Cerebellar nuclear complex (tissue), 1 donor: ENCODE results near the gene CD99.
"Not testable (repeated sequence)": the region's sequence is repeated elsewhere in the genome, so short reads cannot be mapped to it uniquely, and the experiment has no call there.

Experiments used
- DNase-seq, 2 experiments: peaks; one replicate each; lab custom pipeline; 2025; lab: John Stamatoyannopoulos, UW

The CD99 gene

GRCh38 chrX:2773166-2774055 lies 82.3 kb downstream of the CD99 start:
- not testable (repeated sequence) for DNase-seq

DNA sequence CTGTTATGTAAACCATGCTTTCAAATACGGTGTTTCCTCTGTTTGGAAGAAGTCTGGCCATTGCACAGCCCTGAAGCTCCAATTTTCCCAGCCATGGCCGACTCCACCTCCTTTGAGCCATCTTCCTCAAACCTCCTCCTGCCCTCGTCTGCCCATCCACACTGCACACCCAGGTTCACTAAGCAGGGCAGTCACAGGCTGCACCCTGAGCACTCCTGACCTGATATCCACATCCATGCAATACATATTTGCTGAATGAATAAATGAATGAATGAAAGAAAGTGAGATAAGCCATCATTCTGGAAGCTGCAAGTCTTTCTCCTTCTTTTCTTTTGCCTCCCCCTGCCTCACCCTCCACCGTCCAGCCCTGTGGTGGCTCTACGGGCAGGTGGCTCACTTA lies 83.0 kb downstream of the CD99 start:
- DNase-seq, result no peak

GRCh38 chrX:2774776-2775175 lies 83.7 kb downstream of the CD99 start:
- DNase-seq, result no peak

GRCh38 chrX:2780472-2781225 lies 89.6 kb downstream of the CD99 start:
- DNase-seq, result not testable (repeated sequence)

- DNase-seq, result no peak
Measured at GRCh38 chrX:2781226-2781571, 90.1 kb downstream of the CD99 start.

DNA sequence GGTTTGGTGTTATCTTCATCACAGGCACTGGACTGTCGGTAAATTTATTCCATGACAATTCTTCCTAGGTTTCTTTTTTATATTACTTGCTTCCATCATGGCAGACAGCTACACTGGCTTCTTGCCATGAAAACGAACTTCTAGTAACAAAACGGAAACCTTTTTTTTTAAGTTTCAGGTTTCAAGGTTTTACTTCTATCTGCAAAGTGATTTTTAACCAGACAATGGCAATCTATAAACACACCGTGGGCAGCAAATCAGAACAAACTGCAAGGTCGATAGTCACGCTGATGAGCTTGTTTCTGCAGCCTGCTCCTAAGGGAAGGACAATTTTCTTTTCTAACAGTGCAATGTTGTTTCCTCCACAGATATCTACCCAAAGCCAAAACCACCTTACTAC lies 90.6 kb downstream of the CD99 start:
- DNase-seq, result no peak

DNA sequence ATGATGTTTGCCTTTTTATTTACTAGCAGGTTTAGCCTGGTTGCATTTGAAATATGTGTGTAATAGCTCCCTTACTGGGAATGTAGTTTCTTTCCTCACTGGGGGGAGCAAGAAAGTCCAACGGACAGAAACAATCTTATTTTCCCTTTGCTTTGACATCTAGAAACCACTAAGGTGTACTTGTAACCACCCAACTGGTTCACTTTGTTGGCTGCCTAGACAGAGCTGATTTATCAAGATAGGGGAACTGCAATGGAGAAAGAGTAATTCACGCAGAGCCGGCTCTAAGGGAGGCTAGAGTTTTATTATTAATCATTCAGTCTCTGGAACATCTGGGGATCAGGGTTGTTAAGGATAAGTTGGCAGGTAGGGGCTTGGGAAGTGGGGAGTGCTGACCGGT lies 91.1 kb downstream of the CD99 start:
- no peak for DNase-seq

DNA sequence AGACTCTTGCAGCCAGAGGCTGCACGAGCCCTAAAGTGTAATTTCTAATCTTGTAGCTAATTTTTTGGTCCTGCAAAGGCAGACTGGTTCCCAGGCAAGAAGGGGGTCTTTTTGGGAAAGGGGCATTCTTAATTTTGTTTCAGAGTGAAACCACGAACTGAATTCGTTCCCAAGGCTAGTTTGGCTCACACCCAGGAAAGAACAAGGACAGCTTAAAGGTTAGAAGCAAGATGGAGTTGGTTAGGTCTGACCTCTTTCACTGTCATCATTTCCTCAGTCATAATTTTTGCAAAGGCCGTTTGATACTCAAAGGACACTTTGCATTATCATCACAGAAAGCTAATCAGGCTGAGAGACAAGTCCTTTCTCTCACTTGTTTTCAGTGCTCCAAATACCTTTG lies 91.7 kb downstream of the CD99 start:
- DNase-seq, result no peak

GRCh38 chrX:2784026-2784425 lies 92.9 kb downstream of the CD99 start:
- no peak for DNase-seq

- DNase-seq, result no peak
Measured at GRCh38 chrX:2785538-2785937, 94.4 kb downstream of the CD99 start.

DNA sequence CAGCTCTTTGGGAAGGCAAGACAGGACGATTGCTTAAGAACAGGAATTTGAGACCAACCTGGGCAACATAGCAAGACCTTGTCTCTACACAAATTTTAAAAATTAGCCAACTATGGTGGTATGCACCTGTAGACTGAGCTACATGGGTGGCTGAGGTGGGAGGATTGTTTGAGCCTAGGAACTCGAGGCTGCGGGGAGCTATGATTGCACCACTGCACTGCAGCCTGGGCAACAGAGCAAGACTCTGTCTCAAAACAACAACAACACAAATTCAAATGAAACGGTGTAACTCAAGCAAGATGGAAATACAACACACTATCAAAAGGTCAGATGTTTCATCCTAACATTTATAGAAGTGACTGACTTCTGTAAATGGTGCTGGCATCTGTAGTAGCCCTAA lies 97.9 kb downstream of the CD99 start:
- DNase-seq, result no peak

GRCh38 chrX:2789569-2789968 lies 98.5 kb downstream of the CD99 start:
- DNase-seq, result no peak
